K562 (cell line): Measurements from ENCODE around the gene METRNL. TPM values are rescaled to one million over a fixed set of nuclear protein-coding genes. Genes with fewer than 3 reads are reported as not detected.

Source experiments
- CCAR2 ChIP-seq: fragments of 200-400 bp; formaldehyde crosslinking; IDR thresholded peaks from 2 replicates; pipeline ENCODE4 v1.6.1; 2017; ENCODE audit warnings: mild to moderate bottlenecking, low read depth, low read length
- FOXP4 ChIP-seq: sonication (generic); formaldehyde crosslinking; IDR thresholded peaks from 2 replicates; pipeline ENCODE4 v1.8.0; 2022; ENCODE audit warnings: mild to moderate bottlenecking, missing genetic modification reagents, borderline replicate concordance
- MGA ChIP-seq: fragments of 450-650 bp; IDR thresholded peaks from 2 replicates; pipeline ENCODE4 v1.6.1; 2016; ENCODE audit warnings: mild to moderate bottlenecking, moderate library complexity
- NONO ChIP-seq, 2 experiments: fragments of 200-400 bp in 1 of 2; fragments of 450-650 bp in 1 of 2; formaldehyde crosslinking in 1 of 2; IDR thresholded peaks; 2 replicates each; pipeline ENCODE4 v1.6.1; 2017; ENCODE audit warnings: low read depth in 2 of 2, mild to moderate bottlenecking in 2 of 2, moderate library complexity in 2 of 2, low read length in 1 of 2
- NR2C1 ChIP-seq, 2 experiments: fragments of 450-650 bp; IDR thresholded peaks; 2 replicates each; pipeline ENCODE4 v1.6.1; 2017; ENCODE audit warnings: mild to moderate bottlenecking in 2 of 2, antibody characterized with exemption in 1 of 2, inconsistent platforms in 1 of 2, missing compliant biosample characterization in 1 of 2, missing genetic modification characterization in 1 of 2
- ZNF263 ChIP-seq: sonication (generic); formaldehyde crosslinking; IDR thresholded peaks from 2 replicates; pipeline ENCODE4 v1.8.0; 2022; ENCODE audit warnings: mild to moderate bottlenecking, missing genetic modification reagents, borderline replicate concordance
- polyA plus RNA-seq, 8 experiments: library from polyadenylated mRNA; depleted of rRNA in 4 of 8; stranded (reverse) in 5 of 8; unstranded in 3 of 8; fragments of >200 nt; fragmentation: Nextera tagmentation in 2 of 8; fragmentation: Illumina TruSeq in 1 of 8; extraction: Ambion mirVana in 2 of 8; extraction: Trizol in 1 of 8; gene quantifications; 2 replicates each; pipeline versions ENCODE4 v1.2.1 to v1.2.3, GENCODE V29; 2011 to 2014; ENCODE audit warnings: inconsistent platforms in 1 of 8, missing spikeins in 1 of 8
- total RNA-seq, 7 experiments: library from RNA; depleted of rRNA in 6 of 7; stranded (reverse); fragments of >200 nt in 6 of 7; fragmentation: Illumina TruSeq in 2 of 7; extraction: Trizol in 2 of 7; gene quantifications; 2 replicates each; pipeline versions ENCODE4 v1.2.1 to v1.2.3, GENCODE V29; 2011 to 2021; ENCODE audit warnings: low replicate concordance in 1 of 7
- TF ChIP-seq, protein P1 (sequence below): sonication (generic); formaldehyde crosslinking; IDR thresholded peaks from 2 replicates; pipeline ENCODE4 v1.8.0; 2023; ENCODE audit warnings: mild to moderate bottlenecking, missing genetic modification reagents

The METRNL gene
- total and polyA plus RNA-seq, 9 of the 15 experiments (the other 6 are each of a cell fraction or from before 2014, with no cell fraction given): 0.17 to 31.8 (median 2.9) TPM

GRCh38 chr17:83119987-83120864 is 40.8 kb downstream of the METRNL start (continued):
- TF ChIP-seq FOXP4 (CRISPR knock-in tag): no peak
- TF ChIP-seq, protein P1, sequence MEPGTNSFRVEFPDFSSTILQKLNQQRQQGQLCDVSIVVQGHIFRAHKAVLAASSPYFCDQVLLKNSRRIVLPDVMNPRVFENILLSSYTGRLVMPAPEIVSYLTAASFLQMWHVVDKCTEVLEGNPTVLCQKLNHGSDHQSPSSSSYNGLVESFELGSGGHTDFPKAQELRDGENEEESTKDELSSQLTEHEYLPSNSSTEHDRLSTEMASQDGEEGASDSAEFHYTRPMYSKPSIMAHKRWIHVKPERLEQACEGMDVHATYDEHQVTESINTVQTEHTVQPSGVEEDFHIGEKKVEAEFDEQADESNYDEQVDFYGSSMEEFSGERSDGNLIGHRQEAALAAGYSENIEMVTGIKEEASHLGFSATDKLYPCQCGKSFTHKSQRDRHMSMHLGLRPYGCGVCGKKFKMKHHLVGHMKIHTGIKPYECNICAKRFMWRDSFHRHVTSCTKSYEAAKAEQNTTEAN: no peak
- no peak for TF ChIP-seq NR2C1 (IDR thresholded peaks at IDR 0.05)
- no peak for TF ChIP-seq NR2C1 (tag; IDR thresholded peaks at IDR 0.05)
- TF ChIP-seq MGA: no peak
- TF ChIP-seq CCAR2: no peak
- no peak for TF ChIP-seq NONO (IDR thresholded peaks at IDR 0.05; ENCODE audit: low read depth in 2 of 2, low read length in 1 of 2)
- no peak for TF ChIP-seq ZNF263 (CRISPR knock-in tag)
